ENCODE data around the gene PDZRN3.

- TF ChIP-seq POLR2A (IDR thresholded peaks at IDR 0.05) = no peak
- TF ChIP-seq CTCF (IDR thresholded peaks at IDR 0.05) = no peak
Observed at GRCh38 chr3:73361591-73361990, 263.1 kb downstream of the PDZRN3 start.
